ENCODE results near the gene KIAA1755.

DNA sequence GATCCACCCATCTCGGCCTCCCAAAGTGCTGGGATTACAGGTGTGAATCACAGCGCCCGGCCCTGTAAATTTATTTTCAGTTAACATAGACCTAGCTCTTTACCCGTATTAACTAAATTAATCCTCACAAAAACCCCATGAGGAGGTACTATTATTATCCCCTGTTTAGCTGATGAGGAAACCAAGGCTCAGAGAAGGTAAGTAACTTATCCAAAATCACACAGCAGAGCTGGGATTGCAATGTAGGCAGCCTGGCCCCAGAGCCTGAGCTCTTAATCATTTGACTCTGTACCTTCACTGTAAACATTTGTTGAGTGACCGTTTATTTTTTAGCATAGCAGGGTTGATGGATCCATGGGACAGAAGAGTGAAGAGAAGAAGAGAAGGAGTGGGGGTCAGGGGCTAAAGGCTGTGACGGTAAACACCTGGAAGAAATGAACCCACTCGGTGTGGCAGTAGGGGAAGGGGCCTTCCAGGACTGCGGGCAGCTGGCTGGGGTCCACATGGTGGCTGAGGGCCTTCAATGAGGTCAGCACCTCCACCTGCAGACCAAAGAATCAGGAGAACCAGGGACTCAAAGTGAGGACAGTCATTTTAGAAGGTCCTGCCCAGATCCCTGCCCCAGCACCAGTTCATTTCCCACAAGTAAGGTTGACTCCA, 35.2 kb downstream of the KIAA1755 start:
- TF ChIP-seq, protein P1, sequence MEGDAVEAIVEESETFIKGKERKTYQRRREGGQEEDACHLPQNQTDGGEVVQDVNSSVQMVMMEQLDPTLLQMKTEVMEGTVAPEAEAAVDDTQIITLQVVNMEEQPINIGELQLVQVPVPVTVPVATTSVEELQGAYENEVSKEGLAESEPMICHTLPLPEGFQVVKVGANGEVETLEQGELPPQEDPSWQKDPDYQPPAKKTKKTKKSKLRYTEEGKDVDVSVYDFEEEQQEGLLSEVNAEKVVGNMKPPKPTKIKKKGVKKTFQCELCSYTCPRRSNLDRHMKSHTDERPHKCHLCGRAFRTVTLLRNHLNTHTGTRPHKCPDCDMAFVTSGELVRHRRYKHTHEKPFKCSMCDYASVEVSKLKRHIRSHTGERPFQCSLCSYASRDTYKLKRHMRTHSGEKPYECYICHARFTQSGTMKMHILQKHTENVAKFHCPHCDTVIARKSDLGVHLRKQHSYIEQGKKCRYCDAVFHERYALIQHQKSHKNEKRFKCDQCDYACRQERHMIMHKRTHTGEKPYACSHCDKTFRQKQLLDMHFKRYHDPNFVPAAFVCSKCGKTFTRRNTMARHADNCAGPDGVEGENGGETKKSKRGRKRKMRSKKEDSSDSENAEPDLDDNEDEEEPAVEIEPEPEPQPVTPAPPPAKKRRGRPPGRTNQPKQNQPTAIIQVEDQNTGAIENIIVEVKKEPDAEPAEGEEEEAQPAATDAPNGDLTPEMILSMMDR (IDR thresholded peaks at IDR 0.05), result no peak
- no peak for TF ChIP-seq EZH2phosphoT487 (IDR thresholded peaks at IDR 0.05)

Data from neural progenitor cell (in vitro differentiated cells).